ENCODE results near the gene DYNC2H1. TPM values are rescaled to one million over a fixed set of nuclear protein-coding genes. Genes with fewer than 3 reads are reported as not detected.

The DYNC2H1 gene
- total RNA-seq, 1 experiment from 2014 or later = 12.4 TPM

GRCh38 chr11:103202048-103202651 lies 92.9 kb downstream of the DYNC2H1 start:
- POLR2A ChIA-PET = interaction anchor here (0.7 kb wide), 1 partner anchor 13 kb away, joined by 9 read pairs; no protein-coding TSS in a partner anchor

GRCh38 chr11:103210543-103210942 lies 101.3 kb downstream of the DYNC2H1 start:
- no peak for DNase-seq (ENCODE audit: low read depth, low spot score)
- Histone ChIP-seq H3K4me1 (ENCODE audit: control insufficient read depth, insufficient read depth, low read length) (no peaks in the 10 kb centered on the region), H3K36me3 (ENCODE audit: control insufficient read depth, insufficient read depth, low read length) (no peaks in the 10 kb centered on the region), H3K27ac (ENCODE audit: low read length) (no peak overlapping the region), H3K9me3 (ENCODE audit: control insufficient read depth, insufficient read depth, low read depth, low read length) (no peaks in the 10 kb centered on the region), H3K4me3 (ENCODE audit: low read depth in 2 of 2, low read length in 2 of 2) (no peak overlapping the region), H3K27me3 (ENCODE audit: control insufficient read depth, insufficient read depth, low read length) (no peaks in the 10 kb centered on the region)
- no peak for TF ChIP-seq TCF7L2 (IDR thresholded peaks at IDR 0.05; ENCODE audit: low read depth, low read length)
- TF ChIP-seq POLR2AphosphoS5 (IDR thresholded peaks at IDR 0.05; ENCODE audit: low read depth, low read length) = no peak
- TF ChIP-seq REST (IDR thresholded peaks at IDR 0.05; ENCODE audit: insufficient read depth in 1 of 2, low read depth in 2 of 2, low read length in 1 of 2) = no peak
- no peak for TF ChIP-seq SIN3A (IDR thresholded peaks at IDR 0.05; ENCODE audit: borderline replicate concordance, insufficient read depth, low read depth, low read length)
- no peak for TF ChIP-seq CTCF (IDR thresholded peaks at IDR 0.05)
- ChIA-PET POLR2A (no interaction called here), CTCF (no interaction called here)
- no TSS peak for BruUV-seq (replicated peaks)
- intact Hi-C loops (cut with micrococcal nuclease; ENCODE audit: unreplicated experiment) = no loop called here
- no peak for ATAC-seq
- in situ Hi-C loops (cut with HindIII; ENCODE audit: low pct_unique_long_range_greater_than_20kb, low sequenced_read_pairs) = no loop called here

More at GRCh38 chr11:103202048-103202651, 92.9 kb downstream of the DYNC2H1 start:
- peak; percentile 77; the same call in 1 of the 2 replicates for TF ChIP-seq CTCF (IDR thresholded peaks at IDR 0.05)
- no peak for TF ChIP-seq TCF7L2 (IDR thresholded peaks at IDR 0.05; ENCODE audit: low read depth, low read length)
- in situ Hi-C loops (cut with HindIII; ENCODE audit: low pct_unique_long_range_greater_than_20kb, low sequenced_read_pairs) (no loop called here), intact Hi-C loops (cut with micrococcal nuclease; ENCODE audit: unreplicated experiment) (loop anchor here (1.0 to 10.0 kb wide), 3 partner anchors 335 to 943 kb away; no protein-coding TSS in a partner anchor)
- CTCF ChIA-PET = interaction anchor here (0.6 to 1.0 kb wide), 4 partner anchors 14 to 399 kb away, joined by 3 to 5 read pairs (median 4); partner anchors contain the start of gene DYNC2H1
- Histone ChIP-seq H3K36me3 (ENCODE audit: control insufficient read depth, insufficient read depth, low read length) (no peaks in the 10 kb centered on the region), H3K27ac (ENCODE audit: low read length) (no peak overlapping the region), H3K9me3 (ENCODE audit: control insufficient read depth, insufficient read depth, low read depth, low read length) (no peaks in the 10 kb centered on the region), H3K4me1 (ENCODE audit: control insufficient read depth, insufficient read depth, low read length) (no peaks in the 10 kb centered on the region), H3K4me3 (ENCODE audit: low read depth in 2 of 2, low read length in 2 of 2) (no peak overlapping the region), H3K27me3 (ENCODE audit: control insufficient read depth, insufficient read depth, low read length) (no peaks in the 10 kb centered on the region)
- DNase-seq (ENCODE audit: low read depth, low spot score) = no peak
- BruUV-seq (replicated peaks) = no TSS peak
- peak; percentile 62; the same call in 1 of the 2 replicates for ATAC-seq

Data from Panc1 (cell line).